H9 (cell line): ENCODE measurements around the gene KRT9. TPM values are rescaled to one million over a fixed set of nuclear protein-coding genes. Genes with fewer than 3 reads are reported as not detected.

Experiments
- DNase-seq: peaks from one replicate; pipeline ENCODE4 v3.0.0-alpha.2; 2017
- H2AFZ ChIP-seq: one replicate; pipeline ENCODE4 v1.6.1; 2013; ENCODE audit warnings: mild to moderate bottlenecking, low read length, control low read depth, moderate library complexity
- H2AK5ac ChIP-seq: 2 replicates; pipeline ENCODE4 v1.6.1; 2013; ENCODE audit warnings: low read length, control low read depth, mixed read lengths; ENCODE audit not compliant: insufficient read length
- H2BK120ac ChIP-seq: one replicate; pipeline ENCODE4 v1.6.1; 2013; ENCODE audit warnings: low read depth, mild to moderate bottlenecking, low read length, control low read depth, inconsistent platforms; ENCODE audit not compliant: poor library complexity, severe bottlenecking
- H2BK12ac ChIP-seq: 2 replicates; pipeline ENCODE4 v1.6.1; 2013; ENCODE audit warnings: low read length, control low read depth, mixed read lengths, low read depth; ENCODE audit not compliant: insufficient read length
- H2BK15ac ChIP-seq: 2 replicates; pipeline ENCODE4 v1.6.1; 2013; ENCODE audit warnings: low read depth, low read length, control low read depth
- H2BK20ac ChIP-seq: one replicate; pipeline ENCODE4 v1.6.1; 2013; ENCODE audit warnings: low read depth, mild to moderate bottlenecking, low read length, control low read depth, inconsistent platforms; ENCODE audit not compliant: poor library complexity, severe bottlenecking
- H2BK5ac ChIP-seq: 2 replicates; pipeline ENCODE4 v1.6.1; 2013; ENCODE audit warnings: low read length, control low read depth, mixed read lengths; ENCODE audit not compliant: insufficient read length
- H3K14ac ChIP-seq: 2 replicates; pipeline ENCODE4 v1.6.1; 2013; ENCODE audit warnings: low read length, control low read depth; ENCODE audit not compliant: insufficient read depth
- H3K18ac ChIP-seq: 2 replicates; pipeline ENCODE4 v1.6.1; 2013; ENCODE audit warnings: low read depth, mild to moderate bottlenecking, mixed read lengths, low read length, control low read depth; ENCODE audit not compliant: insufficient read length
- H3K23ac ChIP-seq: 2 replicates; pipeline ENCODE4 v1.6.1; 2013; ENCODE audit warnings: low read length, control low read depth, mixed read lengths, low read depth; ENCODE audit not compliant: insufficient read length
- H3K23me2 ChIP-seq: 2 replicates; pipeline ENCODE4 v1.6.1; 2013; ENCODE audit warnings: low read depth, mild to moderate bottlenecking, mixed read lengths, low read length, control low read depth; ENCODE audit not compliant: insufficient read length, poor library complexity, severe bottlenecking
- H3K27ac ChIP-seq: 2 replicates; pipeline ENCODE4 v1.5.1; 2013; ENCODE audit warnings: low read length, control low read depth, mixed read lengths, low read depth; ENCODE audit not compliant: insufficient read length
- H3K27me3 ChIP-seq: 2 replicates; pipeline ENCODE4 v1.6.1; 2013; ENCODE audit warnings: low read length, control low read depth, inconsistent platforms; ENCODE audit not compliant: insufficient read depth
- H3K4ac ChIP-seq: 2 replicates; pipeline ENCODE4 v1.6.1; 2013; ENCODE audit warnings: low read depth, mild to moderate bottlenecking, control low read depth, inconsistent platforms, low read length, moderate library complexity
- H3K4me1 ChIP-seq: 2 replicates; pipeline ENCODE4 v1.6.1; 2013; ENCODE audit warnings: low read length, control low read depth, inconsistent platforms; ENCODE audit not compliant: insufficient read depth
- H3K4me2 ChIP-seq: 2 replicates; pipeline ENCODE4 v1.6.1; 2013; ENCODE audit warnings: low read length, control low read depth, mixed read lengths; ENCODE audit not compliant: insufficient read length, insufficient read depth
- H3K56ac ChIP-seq: 2 replicates; pipeline ENCODE4 v1.6.1; 2013; ENCODE audit warnings: low read depth, mild to moderate bottlenecking, mixed read lengths, low read length, control low read depth; ENCODE audit not compliant: insufficient read length
- H3K79me1 ChIP-seq: 2 replicates; pipeline ENCODE4 v1.6.1; 2013; ENCODE audit warnings: low read depth, mild to moderate bottlenecking, moderate library complexity, low read length, control low read depth, inconsistent platforms; ENCODE audit not compliant: insufficient read depth, poor library complexity, severe bottlenecking
- H3K79me2 ChIP-seq: 2 replicates; pipeline ENCODE4 v1.6.1; 2013; ENCODE audit warnings: low read length, control low read depth, inconsistent platforms; ENCODE audit not compliant: insufficient read depth
- H3K9ac ChIP-seq: 2 replicates; pipeline ENCODE4 v1.6.1; 2013; ENCODE audit warnings: low read length, control low read depth, mixed read lengths; ENCODE audit not compliant: insufficient read length; ENCODE audit errors: extremely low read depth
- H3K9me3 ChIP-seq: one replicate; pipeline ENCODE4 v1.6.1; 2013; ENCODE audit warnings: low read depth, low read length, inconsistent platforms; ENCODE audit not compliant: control insufficient read depth
- H3T11ph ChIP-seq: one replicate; pipeline ENCODE4 v1.6.1; 2013; ENCODE audit warnings: mild to moderate bottlenecking, low read length, control low read depth, inconsistent platforms
- H4K20me1 ChIP-seq: one replicate; pipeline ENCODE4 v1.6.1; 2013; ENCODE audit not compliant: control insufficient read depth, insufficient read length, insufficient read depth
- H4K5ac ChIP-seq: 2 replicates; pipeline ENCODE4 v1.6.1; 2013; ENCODE audit warnings: low read depth, mild to moderate bottlenecking, mixed read lengths, low read length, control low read depth; ENCODE audit not compliant: insufficient read length
- H4K8ac ChIP-seq: replicated peaks from 2 replicates; pipeline ENCODE4 v1.6.1; 2013; ENCODE audit warnings: low read length, control low read depth, mixed read lengths, low read depth; ENCODE audit not compliant: insufficient read length
- H4K91ac ChIP-seq: 2 replicates; pipeline ENCODE4 v1.6.1; 2013; ENCODE audit warnings: low read depth, mild to moderate bottlenecking, moderate library complexity, mixed read lengths, low read length, control low read depth; ENCODE audit not compliant: insufficient read length
- H3K27ac Mint-ChIP-seq, 3 experiments: 2 replicates in 2 of 3; 3 replicates in 1 of 3; pipeline ENCODE4 v1.8.0; 2020 to 2021; ENCODE audit warnings: mixed read lengths in 3 of 3, mild to moderate bottlenecking in 1 of 3, moderate library complexity in 1 of 3
- H3K27me3 Mint-ChIP-seq: 2 replicates; pipeline ENCODE4 v1.8.0; 2021; ENCODE audit warnings: low read depth, mild to moderate bottlenecking, moderate library complexity, mixed read lengths
- H3K36me3 Mint-ChIP-seq, 3 experiments: 2 replicates in 2 of 3; 3 replicates in 1 of 3; pipeline ENCODE4 v1.8.0; 2020 to 2021; ENCODE audit warnings: low read depth in 3 of 3, mixed read lengths in 3 of 3; ENCODE audit not compliant: insufficient read depth in 1 of 3
- H3K4me1 Mint-ChIP-seq, 2 experiments: 2 replicates each; pipeline ENCODE4 v1.8.0; 2020; ENCODE audit warnings: mixed read lengths in 2 of 2
- H3K4me3 Mint-ChIP-seq, 2 experiments: 2 replicates in 1 of 2; 3 replicates in 1 of 2; pipeline ENCODE4 v1.8.0; 2020 to 2021; ENCODE audit warnings: mild to moderate bottlenecking in 2 of 2, mixed read lengths in 2 of 2, moderate library complexity in 1 of 2
- H3K9me3 Mint-ChIP-seq, 2 experiments: 2 replicates in 1 of 2; 3 replicates in 1 of 2; pipeline ENCODE4 v1.8.0; 2020; ENCODE audit warnings: mild to moderate bottlenecking in 2 of 2, mixed read lengths in 2 of 2, moderate library complexity in 1 of 2
- CTCF ChIP-seq: fragments of 200-600 bp; sonication (generic); conservative IDR thresholded peaks from 3 replicates; pipeline ENCODE4 v1.8.0; 2021; ENCODE audit warnings: antibody characterized with exemption, mild to moderate bottlenecking
- WGBS: extraction: QIAGEN DNeasy Blood & Tissue Kit; methylation state at CpG from one replicate; pipeline ENCODE4 v1.1.7; 2013; ENCODE audit warnings: missing lambda C conversion rate, low lambda C conversion rate, mixed read lengths; ENCODE audit not compliant: insufficient read length; ENCODE audit errors: extremely low coverage; 5-methylcytosine and 5-hydroxymethylcytosine counted together
- total RNA-seq: library from RNA; stranded (reverse); gene quantifications from 2 replicates; pipeline ENCODE4 v1.2.1, GENCODE V29; 2021

KRT9 gene
- total RNA-seq, 1 experiment from 2014 or later, result not detected

- H3K4ac ChIP-seq, result no peak overlapping the region
- no peak overlapping the region for H4K5ac ChIP-seq
- H3K27me3 Mint-ChIP-seq, result peaks cover 10% of the 10 kb centered on the region
- H2BK12ac ChIP-seq, result no peak overlapping the region
- no peak overlapping the region for H4K91ac ChIP-seq
- H3K4me2 ChIP-seq, result no peak overlapping the region
- H3K4me1 Mint-ChIP-seq, result peaks cover 6 to 13% of the 10 kb centered on the region in 2 experiments
- no peaks in the 10 kb centered on the region for H3K23me2 ChIP-seq
- H2BK5ac ChIP-seq, result no peak overlapping the region
- H2BK20ac ChIP-seq, result no peak overlapping the region
- no peak overlapping the region for H3T11ph ChIP-seq
- H3K36me3 Mint-ChIP-seq, result no peaks in the 10 kb centered on the region
- no peaks in the 10 kb centered on the region for H4K20me1 ChIP-seq
- no peak overlapping the region for H3K4me3 Mint-ChIP-seq
- no peak overlapping the region for H3K18ac ChIP-seq
- H3K79me1 ChIP-seq, result no peaks in the 10 kb centered on the region
- H3K9me3 Mint-ChIP-seq, result no peaks in the 10 kb centered on the region
- no peak for TF ChIP-seq CTCF
- H2AFZ ChIP-seq, result no peak overlapping the region
- H3K27ac ChIP-seq, result no peak overlapping the region
- no peak overlapping the region for H3K56ac ChIP-seq
- no peak overlapping the region for H2BK15ac ChIP-seq
- no peak overlapping the region for H2BK120ac ChIP-seq
- no peak overlapping the region for H2AK5ac ChIP-seq
- no peaks in the 10 kb centered on the region; the same call in 1 of the 2 replicates for H3K79me2 ChIP-seq
- no peaks in the 10 kb centered on the region for H3K9me3 ChIP-seq
- no peak for DNase-seq
- no peak overlapping the region for H3K14ac ChIP-seq
- no peak overlapping the region for H3K27ac Mint-ChIP-seq
- H3K23ac ChIP-seq, result no peak overlapping the region
- H3K4me1 ChIP-seq, result no peaks in the 10 kb centered on the region
- H3K9ac ChIP-seq, result no peak overlapping the region
- H4K8ac ChIP-seq, result no peak overlapping the region
- no CpG with 5 or more reads among the region's 8 CpGs for WGBS
- no peaks in the 10 kb centered on the region for H3K27me3 ChIP-seq
Observed at GRCh38 chr17:41593306-41593981, 21.6 kb upstream of the KRT9 start.
